Measurements from ENCODE around the gene PHACTR1.
"Not testable (repeated sequence)": the region's sequence is repeated elsewhere in the genome, so short reads cannot be mapped to it uniquely, and the experiment has no call there.

PHACTR1 gene

DNA sequence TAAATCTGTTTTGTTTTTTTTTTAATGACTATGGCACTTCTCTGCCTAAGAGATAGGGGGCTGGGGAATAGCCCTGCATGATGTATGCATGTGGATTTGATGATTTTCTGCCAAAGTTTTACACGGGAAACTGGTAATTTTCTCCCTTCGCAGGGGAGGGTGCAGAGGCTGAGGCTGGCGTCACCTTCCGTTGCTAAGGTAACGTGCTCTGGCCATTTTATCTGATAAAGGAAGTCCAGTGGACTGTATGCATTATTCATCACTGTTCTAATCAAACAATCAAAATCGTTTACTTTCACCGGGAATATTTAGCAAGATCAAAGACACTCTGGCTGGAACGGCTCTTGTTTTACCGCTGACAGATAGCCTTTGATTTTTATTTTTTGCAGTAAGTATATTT is 789 bp downstream of the PHACTR1 start:
- Histone ChIP-seq H3K27me3 (ENCODE audit: insufficient read depth, low read length) (no peaks in the 10 kb centered on the region), H3K36me3 (ENCODE audit: insufficient read depth, low read depth, low read length) (no peaks in the 10 kb centered on the region), H3K27ac (ENCODE audit: low read length) (no peak overlapping the region), H3K9ac (ENCODE audit: low read depth, low read length) (no peak overlapping the region), H3K4me3 (ENCODE audit: low read length) (no peak overlapping the region), H3K4me1 (ENCODE audit: insufficient read depth, low read length) (peaks cover 8% of the 10 kb centered on the region; the same call in 1 of the 2 replicates), H3K9me3 (ENCODE audit: insufficient read depth, low read depth, low read length) (no peaks in the 10 kb centered on the region)

DNA sequence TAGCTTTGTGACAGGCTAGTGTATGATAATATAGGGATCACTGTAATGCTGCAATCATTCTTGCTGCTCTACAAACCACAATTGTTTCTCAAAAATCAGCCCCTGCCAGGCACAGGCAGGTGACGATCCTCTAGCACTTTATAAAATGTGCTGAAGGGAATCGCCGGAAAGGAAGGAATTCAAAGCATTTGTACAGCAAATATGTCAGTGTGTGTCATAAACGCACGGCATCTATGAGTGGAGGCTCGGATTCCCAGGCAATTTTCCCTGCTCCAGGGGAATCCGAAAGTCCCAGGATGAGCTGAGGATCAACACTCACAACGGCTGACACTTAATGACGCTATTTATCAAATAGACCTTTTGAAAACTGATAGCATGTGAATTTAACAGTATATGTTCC is 1.4 kb downstream of the PHACTR1 start:
- Histone ChIP-seq H3K9ac (ENCODE audit: low read depth, low read length) (no peak overlapping the region), H3K27me3 (ENCODE audit: insufficient read depth, low read length) (no peaks in the 10 kb centered on the region), H3K4me3 (ENCODE audit: low read length) (no peak overlapping the region)

DNA sequence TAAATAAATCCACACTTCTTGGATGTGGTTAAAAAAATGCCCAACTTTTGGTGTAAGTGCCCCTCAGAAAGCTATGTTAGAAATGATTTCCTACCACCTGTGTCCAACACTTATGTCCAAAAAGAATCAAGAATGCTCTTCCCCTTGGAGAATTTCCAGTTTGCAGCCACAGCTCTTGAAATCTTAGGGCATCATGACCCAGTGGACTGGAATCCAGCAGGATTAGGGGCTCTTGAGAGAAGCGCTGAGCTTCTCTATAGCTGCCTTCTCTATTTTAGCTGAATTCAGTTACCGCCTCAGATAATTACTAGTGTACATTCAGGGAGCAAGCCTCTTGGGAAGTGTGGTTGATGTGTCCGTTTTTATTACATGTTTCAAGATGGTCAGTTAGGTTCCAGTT is 2.5 kb downstream of the PHACTR1 start:
- Histone ChIP-seq H3K36me3 (ENCODE audit: insufficient read depth, low read depth, low read length) (no peaks in the 10 kb centered on the region), H3K4me3 (ENCODE audit: low read length) (no peak overlapping the region), H3K9me3 (ENCODE audit: insufficient read depth, low read depth, low read length) (no peaks in the 10 kb centered on the region), H3K4me1 (ENCODE audit: insufficient read depth, low read length) (peaks cover 10% of the 10 kb centered on the region; the same call in 1 of the 2 replicates), H3K27ac (ENCODE audit: low read length) (no peak overlapping the region), H3K9ac (ENCODE audit: low read depth, low read length) (no peak overlapping the region), H3K27me3 (ENCODE audit: insufficient read depth, low read length) (no peaks in the 10 kb centered on the region)

More for the DNA sequence above, 1.4 kb downstream of the PHACTR1 start:
- H3K4me1 ChIP-seq (ENCODE audit: insufficient read depth, low read length) = peaks cover 10% of the 10 kb centered on the region; the same call in 1 of the 2 replicates
- no peaks in the 10 kb centered on the region for H3K9me3 ChIP-seq (ENCODE audit: insufficient read depth, low read depth, low read length)
- H3K36me3 ChIP-seq (ENCODE audit: insufficient read depth, low read depth, low read length) = no peaks in the 10 kb centered on the region
- no peak overlapping the region for H3K27ac ChIP-seq (ENCODE audit: low read length)

DNA sequence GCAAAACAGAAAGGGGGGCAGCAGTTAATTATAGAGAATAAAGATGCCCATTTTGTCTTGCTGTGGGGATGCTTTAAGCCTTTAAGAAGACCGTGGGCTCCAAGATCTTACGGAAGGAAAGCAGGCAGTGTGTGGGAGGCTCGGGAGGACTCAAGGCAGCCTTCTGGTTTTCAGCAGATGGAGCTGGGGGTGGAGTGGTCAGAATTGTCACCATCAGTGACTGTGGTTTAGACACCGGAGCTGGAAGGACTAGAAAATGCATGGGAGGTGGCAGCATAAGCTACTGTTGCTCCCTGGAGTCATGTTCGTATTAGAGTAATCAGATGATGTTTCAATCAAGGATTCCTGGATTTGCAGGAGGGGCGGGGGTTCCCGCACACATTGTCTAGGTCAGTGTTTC is 3.7 kb downstream of the PHACTR1 start:
- H3K27ac ChIP-seq (ENCODE audit: low read length) = no peak overlapping the region
- H3K27me3 ChIP-seq (ENCODE audit: insufficient read depth, low read length) = no peaks in the 10 kb centered on the region

DNA sequence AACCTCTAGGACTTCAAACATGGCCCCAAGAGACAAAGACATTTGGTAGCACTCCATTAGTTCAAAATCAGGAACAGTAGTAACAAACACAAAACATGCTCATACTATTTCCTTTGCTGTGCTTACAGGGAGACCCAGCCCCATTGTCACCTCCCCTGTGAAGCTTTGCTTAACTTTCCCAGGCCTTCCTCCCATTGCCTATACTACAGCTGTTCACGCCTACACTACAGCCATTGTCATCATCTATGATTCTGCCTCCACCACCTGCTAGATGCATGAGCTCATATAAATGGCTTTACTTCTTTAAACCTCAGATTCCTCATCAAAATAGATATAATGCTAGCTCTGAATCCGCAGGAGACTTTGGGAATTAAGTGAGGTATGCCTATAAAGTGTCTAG is 8.7 kb downstream of the PHACTR1 start:
- no peak overlapping the region for H3K9ac ChIP-seq (ENCODE audit: low read depth, low read length)
- H3K4me1 ChIP-seq (ENCODE audit: insufficient read depth, low read length) = peaks cover 21% of the 10 kb centered on the region; the same call in 1 of the 2 replicates
- no peaks in the 10 kb centered on the region for H3K9me3 ChIP-seq (ENCODE audit: insufficient read depth, low read depth, low read length)
- no peaks in the 10 kb centered on the region for H3K27me3 ChIP-seq (ENCODE audit: insufficient read depth, low read length)
- H3K4me3 ChIP-seq (ENCODE audit: low read length) = no peak overlapping the region
- no peak overlapping the region for H3K27ac ChIP-seq (ENCODE audit: low read length)
- H3K36me3 ChIP-seq (ENCODE audit: insufficient read depth, low read depth, low read length) = no peaks in the 10 kb centered on the region

More for the DNA sequence above, 3.7 kb downstream of the PHACTR1 start:
- Histone ChIP-seq H3K9me3 (ENCODE audit: insufficient read depth, low read depth, low read length) (no peaks in the 10 kb centered on the region), H3K4me1 (ENCODE audit: insufficient read depth, low read length) (peaks cover 14% of the 10 kb centered on the region; the same call in 1 of the 2 replicates), H3K36me3 (ENCODE audit: insufficient read depth, low read depth, low read length) (no peaks in the 10 kb centered on the region), H3K9ac (ENCODE audit: low read depth, low read length) (no peak overlapping the region), H3K4me3 (ENCODE audit: low read length) (no peak overlapping the region)

DNA sequence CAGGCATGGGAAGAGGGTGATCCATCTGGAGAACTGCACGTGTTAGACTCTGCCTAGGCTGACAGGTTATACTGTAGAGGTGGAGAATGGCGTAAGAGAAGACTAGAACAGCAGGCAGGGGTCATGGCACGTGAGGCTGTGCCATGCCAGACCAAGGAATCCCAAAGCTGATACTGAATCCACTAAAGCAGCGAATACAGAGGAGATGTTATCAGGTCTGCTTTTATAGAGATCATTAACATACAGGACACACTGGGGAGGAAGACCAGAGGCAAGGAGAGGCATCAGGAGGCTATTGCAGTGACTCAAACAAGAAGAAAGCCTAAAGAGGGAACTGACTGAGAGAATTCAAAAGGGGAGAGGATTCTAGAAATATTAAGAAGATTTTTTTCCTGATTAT is 12.9 kb downstream of the PHACTR1 start:
- Histone ChIP-seq H3K9ac (ENCODE audit: low read depth, low read length) (0 out of 2 replicates have a peak overlapping the region, but pooled peaks have one; percentile 20), H3K27me3 (ENCODE audit: insufficient read depth, low read length) (no peaks in the 10 kb centered on the region), H3K36me3 (ENCODE audit: insufficient read depth, low read depth, low read length) (no peaks in the 10 kb centered on the region), H3K9me3 (ENCODE audit: insufficient read depth, low read depth, low read length) (no peaks in the 10 kb centered on the region), H3K27ac (ENCODE audit: low read length) (no peak overlapping the region), H3K4me3 (ENCODE audit: low read length) (no peak overlapping the region), H3K4me1 (ENCODE audit: insufficient read depth, low read length) (peaks cover 17% of the 10 kb centered on the region; the same call in 1 of the 2 replicates)

DNA sequence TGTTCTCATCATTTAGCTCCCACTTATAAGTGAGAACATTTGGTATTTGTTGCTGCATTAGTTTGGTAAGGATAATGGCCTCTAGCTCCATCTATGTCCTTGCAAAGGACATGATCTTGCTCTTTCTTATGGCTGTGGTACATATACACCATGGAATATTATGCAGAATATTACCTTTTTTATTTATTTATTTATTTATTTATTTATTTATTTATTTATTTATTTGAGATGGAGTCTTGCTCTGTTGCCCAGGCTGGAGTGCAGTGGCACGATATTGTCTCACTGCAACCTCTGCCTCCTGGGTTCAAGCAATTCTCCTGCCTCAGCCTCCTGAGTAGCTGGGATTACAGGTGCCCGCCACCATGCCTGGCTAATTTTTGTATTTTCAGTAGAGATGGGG is 14.2 kb downstream of the PHACTR1 start:
- H3K9me3 ChIP-seq (ENCODE audit: insufficient read depth, low read depth, low read length); H3K36me3 ChIP-seq (ENCODE audit: insufficient read depth, low read depth, low read length); H3K9ac ChIP-seq (ENCODE audit: low read depth, low read length); H3K27me3 ChIP-seq (ENCODE audit: insufficient read depth, low read length); H3K27ac ChIP-seq (ENCODE audit: low read length); H3K4me3 ChIP-seq (ENCODE audit: low read length): not testable (repeated sequence)
- H3K4me1 ChIP-seq (ENCODE audit: insufficient read depth, low read length) = peaks cover 14% of the 10 kb centered on the region; the same call in 1 of the 2 replicates

DNA sequence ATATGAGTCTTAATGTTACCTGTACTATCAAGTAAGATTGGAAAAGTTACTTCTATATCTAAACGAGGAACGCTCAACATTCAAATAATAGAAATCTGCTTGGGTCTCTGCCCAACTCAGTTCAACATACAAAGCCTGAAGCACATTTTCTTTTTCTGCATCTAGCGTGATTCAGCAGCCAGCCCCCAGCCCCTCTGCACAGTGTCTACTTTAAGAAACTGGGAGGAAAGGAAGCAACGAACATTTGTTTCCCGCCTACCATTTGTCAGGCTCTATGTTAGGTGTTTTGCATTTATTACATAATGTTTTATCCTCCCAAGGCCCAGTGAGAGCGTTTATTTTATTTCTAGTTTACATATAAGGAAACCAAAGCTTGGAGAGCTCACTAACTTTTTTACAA is 17.3 kb downstream of the PHACTR1 start:
- H3K27ac ChIP-seq (ENCODE audit: low read length) = no peak overlapping the region
- H3K9ac ChIP-seq (ENCODE audit: low read depth, low read length) = no peak overlapping the region
- no peak overlapping the region for H3K4me3 ChIP-seq (ENCODE audit: low read length)
- no peaks in the 10 kb centered on the region for H3K9me3 ChIP-seq (ENCODE audit: insufficient read depth, low read depth, low read length)
- H3K27me3 ChIP-seq (ENCODE audit: insufficient read depth, low read length) = no peaks in the 10 kb centered on the region
- H3K4me1 ChIP-seq (ENCODE audit: insufficient read depth, low read length) = peaks cover 11% of the 10 kb centered on the region; the same call in 1 of the 2 replicates
- no peaks in the 10 kb centered on the region for H3K36me3 ChIP-seq (ENCODE audit: insufficient read depth, low read depth, low read length)

DNA sequence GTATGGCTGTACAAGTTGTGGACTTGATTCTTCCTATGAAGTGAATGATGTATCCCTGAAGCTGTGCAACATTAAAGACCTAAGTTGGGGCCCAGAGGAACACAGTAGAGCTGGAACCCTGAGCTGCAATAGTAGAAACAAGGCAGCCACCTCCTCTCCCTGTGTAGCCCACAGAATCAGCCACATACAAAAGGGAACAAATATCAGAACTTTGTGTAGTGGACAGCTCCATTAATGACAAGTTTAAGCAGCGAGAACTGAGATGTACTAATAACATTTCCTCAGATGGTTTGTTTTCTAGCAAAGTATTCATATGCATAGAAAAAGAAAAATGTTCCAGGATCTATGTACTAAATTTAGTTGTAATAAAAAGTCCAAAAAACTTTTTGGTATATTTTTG is 19.2 kb downstream of the PHACTR1 start:
- Histone ChIP-seq H3K36me3 (ENCODE audit: insufficient read depth, low read depth, low read length) (no peaks in the 10 kb centered on the region), H3K27ac (ENCODE audit: low read length) (no peak overlapping the region), H3K9ac (ENCODE audit: low read depth, low read length) (no peak overlapping the region), H3K4me1 (ENCODE audit: insufficient read depth, low read length) (no peaks in the 10 kb centered on the region), H3K27me3 (ENCODE audit: insufficient read depth, low read length) (no peaks in the 10 kb centered on the region), H3K4me3 (ENCODE audit: low read length) (no peak overlapping the region), H3K9me3 (ENCODE audit: insufficient read depth, low read depth, low read length) (no peaks in the 10 kb centered on the region)

DNA sequence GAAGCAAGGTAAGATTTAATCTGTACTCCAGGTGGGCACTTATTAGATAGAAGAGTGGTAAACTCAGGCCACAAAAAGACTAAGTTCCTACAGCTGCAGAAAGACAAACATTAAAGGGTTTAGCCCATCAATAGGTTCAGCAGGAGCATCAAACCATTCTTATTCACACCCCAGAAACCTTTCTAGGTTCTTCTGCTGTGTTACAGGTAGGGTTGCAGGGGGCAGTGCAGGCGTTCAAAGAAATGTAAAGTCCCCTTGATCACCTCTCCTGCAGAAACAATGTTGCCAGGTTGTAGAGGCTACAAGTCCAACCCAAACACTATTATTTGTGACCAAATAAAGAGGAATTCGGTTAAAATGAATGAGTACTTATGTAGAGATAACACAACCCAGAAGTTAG is 31.8 kb downstream of the PHACTR1 start:
- peak overlapping the region; percentile 57; the same call in 1 of the 2 replicates for H3K9ac ChIP-seq (ENCODE audit: low read depth, low read length)
- no peaks in the 10 kb centered on the region; the same call in 1 of the 2 replicates for H3K36me3 ChIP-seq (ENCODE audit: insufficient read depth, low read depth, low read length)
- peaks cover 16% of the 10 kb centered on the region for H3K9me3 ChIP-seq (ENCODE audit: insufficient read depth, low read depth, low read length)
- peaks cover 16% of the 10 kb centered on the region; the same call in 1 of the 2 replicates for H3K4me1 ChIP-seq (ENCODE audit: insufficient read depth, low read length)
- H3K4me3 ChIP-seq (ENCODE audit: low read length) = peak overlapping the region; percentile 80
- peaks cover 36% of the 10 kb centered on the region for H3K27me3 ChIP-seq (ENCODE audit: insufficient read depth, low read length)
- H3K27ac ChIP-seq (ENCODE audit: low read length) = no peak overlapping the region

DNA sequence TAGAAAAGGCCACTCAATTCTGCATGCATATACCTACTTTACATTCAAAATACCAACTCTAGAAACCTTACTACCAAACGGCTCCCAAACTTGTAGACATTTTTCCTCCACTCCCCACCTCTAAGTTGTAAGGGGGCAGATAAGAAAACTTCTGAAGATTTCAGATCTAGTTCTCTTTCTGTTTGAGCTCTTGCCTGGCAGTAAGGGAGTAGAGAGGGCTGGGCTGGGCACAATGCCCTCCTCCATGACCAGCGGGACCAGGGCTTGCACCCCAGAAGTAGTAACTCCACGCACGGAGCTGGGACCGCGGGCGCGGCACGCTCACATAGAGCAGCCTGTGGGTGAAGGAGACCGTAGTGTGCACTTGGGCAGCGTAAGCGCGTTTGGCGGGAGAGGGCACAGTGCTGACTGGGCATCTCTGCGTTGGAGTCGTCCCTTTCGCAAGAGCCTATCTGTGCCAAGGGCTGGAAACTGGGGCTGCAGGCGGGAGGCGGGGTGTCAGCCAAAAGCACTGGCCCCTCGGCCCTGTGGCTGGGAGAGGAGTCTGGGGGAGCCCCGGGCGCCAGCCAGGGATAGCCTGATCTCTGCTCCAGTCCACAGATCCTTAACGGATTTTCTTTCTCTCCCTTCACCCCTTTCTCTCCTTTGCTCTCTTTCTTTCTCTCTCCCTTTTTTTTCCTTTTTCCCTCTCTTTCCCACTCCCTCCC is 32.4 kb downstream of the PHACTR1 start:
- peak overlapping the region; percentile 57; the same call in 1 of the 2 replicates for H3K9ac ChIP-seq (ENCODE audit: low read depth, low read length)
- H3K9me3 ChIP-seq (ENCODE audit: insufficient read depth, low read depth, low read length) = peaks cover 14% of the 10 kb centered on the region
- no peak overlapping the region for H3K27ac ChIP-seq (ENCODE audit: low read length)
- no peaks in the 10 kb centered on the region; the same call in 1 of the 2 replicates for H3K36me3 ChIP-seq (ENCODE audit: insufficient read depth, low read depth, low read length)
- peaks cover 36% of the 10 kb centered on the region for H3K27me3 ChIP-seq (ENCODE audit: insufficient read depth, low read length)
- peaks cover 16% of the 10 kb centered on the region; the same call in 1 of the 2 replicates for H3K4me1 ChIP-seq (ENCODE audit: insufficient read depth, low read length)
- peak overlapping the region; percentile 80 for H3K4me3 ChIP-seq (ENCODE audit: low read length)
